Right ventricle myocardium superior (tissue), 1 donor: ENCODE measurements around the gene GARNL3. TPM values are rescaled to one million over a fixed set of nuclear protein-coding genes. Genes with fewer than 3 reads are reported as not detected.

Experiments
- ATAC-seq: fragments of 200-7000 bp; cut with Tn5 transposase; one replicate; pipeline ENCODE4 v1.9.1; 2020; ENCODE audit warnings: mild to moderate bottlenecking; ENCODE audit not compliant: poor library complexity
- DNase-seq: peaks from one replicate; pipeline ENCODE4 v3.0.0-alpha.2; 2020
- intact Hi-C: fragments of 100-400 bp; cut with DNase I; formaldehyde crosslinking; loops from one replicate; pipeline ENCODE4 v1.11.2; 2022
- total RNA-seq: library from RNA; stranded (reverse); fragmentation: NEBNext Ultra II Directional; extraction: Animal tissue kit (Norgen Biotek cat#: 25700); gene quantifications from one replicate; pipeline ENCODE4 v1.2.1, GENCODE V29; 2021
- donor health status: DM: no; HTN: yes; CAD: no; lungs with severe emphysema.

Gene GARNL3
- total RNA-seq, 1 donor from 2014 or later = 12.6 TPM

- intact Hi-C loops = no loop called here
- DNase-seq (no peak), ATAC-seq (no peak)
Measured at GRCh38 chr9:127232833-127233549, 31.6 kb upstream of the GARNL3 start.

GRCh38 chr9:127233550-127233949 lies 31.0 kb upstream of the GARNL3 start:
- intact Hi-C loops = no loop called here
- DNase-seq (no peak), ATAC-seq (no peak)

- DNase-seq = no peak
- intact Hi-C loops = no loop called here
- ATAC-seq = no peak
Measured at GRCh38 chr9:127233989-127234388, 30.6 kb upstream of the GARNL3 start.

- no peak for ATAC-seq
- intact Hi-C loops = no loop called here
- DNase-seq = no peak
Measured at GRCh38 chr9:127237801-127238200, 26.8 kb upstream of the GARNL3 start.

GRCh38 chr9:127241354-127241753 lies 23.2 kb upstream of the GARNL3 start:
- DNase-seq (no peak), ATAC-seq (no peak)
- intact Hi-C loops = no loop called here

GRCh38 chr9:127244609-127245601 lies 19.7 kb upstream of the GARNL3 start:
- ATAC-seq (peak; percentile 100), DNase-seq (peak; percentile 99)
- intact Hi-C loops = no loop called here

GRCh38 chr9:127245637-127246164 lies 18.9 kb upstream of the GARNL3 start:
- ATAC-seq = no peak
- intact Hi-C loops = no loop called here
- DNase-seq = no peak

GRCh38 chr9:127248241-127248640 lies 16.3 kb upstream of the GARNL3 start:
- DNase-seq = no peak
- ATAC-seq = no peak
- intact Hi-C loops = no loop called here

GRCh38 chr9:127249877-127250276 lies 14.7 kb upstream of the GARNL3 start:
- ATAC-seq (no peak), DNase-seq (no peak)
- intact Hi-C loops = no loop called here

GRCh38 chr9:127250896-127251391 lies 13.6 kb upstream of the GARNL3 start:
- intact Hi-C loops = no loop called here
- ATAC-seq (peak; percentile 84), DNase-seq (no peak)

GRCh38 chr9:127252410-127253318 lies 11.9 kb upstream of the GARNL3 start:
- intact Hi-C loops = no loop called here
- ATAC-seq (no peak), DNase-seq (no peak)

GRCh38 chr9:127253446-127253845 lies 11.1 kb upstream of the GARNL3 start:
- ATAC-seq (no peak), DNase-seq (no peak)
- intact Hi-C loops = no loop called here

- ATAC-seq (no peak), DNase-seq (no peak)
- intact Hi-C loops = no loop called here
Measured at GRCh38 chr9:127255692-127256091, 8.9 kb upstream of the GARNL3 start.

- ATAC-seq (peak; percentile 34), DNase-seq (peak; percentile 48)
Measured at GRCh38 chr9:127256324-127256723, 8.2 kb upstream of the GARNL3 start.

GRCh38 chr9:127258606-127259471 lies 5.7 kb upstream of the GARNL3 start:
- no peak for DNase-seq
- intact Hi-C loops = no loop called here
- ATAC-seq = no peak

More at GRCh38 chr9:127256324-127256723, 8.2 kb upstream of the GARNL3 start:
- intact Hi-C loops = no loop called here

- intact Hi-C loops = no loop called here
- DNase-seq = no peak
Measured at GRCh38 chr9:127262602-127263001, 2.0 kb upstream of the GARNL3 start.

GRCh38 chr9:127263237-127263636 lies 1.3 kb upstream of the GARNL3 start:
- DNase-seq (no peak), ATAC-seq (no peak)
- intact Hi-C loops = no loop called here

More at GRCh38 chr9:127262602-127263001, 2.0 kb upstream of the GARNL3 start:
- ATAC-seq = no peak
